GM18868 (cell line): ENCODE measurements around the gene CYTIP.
"Not testable (repeated sequence)": the region's sequence is repeated elsewhere in the genome, so short reads cannot be mapped to it uniquely, and the experiment has no call there.

Experiments used
- ATAC-seq: cut with Tn5 transposase; IDR thresholded peaks from one replicate; pipeline ENCODE4 v1.9.1; 2021; ENCODE audit warnings: mild to moderate bottlenecking, moderate library complexity; ENCODE audit not compliant: unreplicated experiment

The CYTIP gene

DNA sequence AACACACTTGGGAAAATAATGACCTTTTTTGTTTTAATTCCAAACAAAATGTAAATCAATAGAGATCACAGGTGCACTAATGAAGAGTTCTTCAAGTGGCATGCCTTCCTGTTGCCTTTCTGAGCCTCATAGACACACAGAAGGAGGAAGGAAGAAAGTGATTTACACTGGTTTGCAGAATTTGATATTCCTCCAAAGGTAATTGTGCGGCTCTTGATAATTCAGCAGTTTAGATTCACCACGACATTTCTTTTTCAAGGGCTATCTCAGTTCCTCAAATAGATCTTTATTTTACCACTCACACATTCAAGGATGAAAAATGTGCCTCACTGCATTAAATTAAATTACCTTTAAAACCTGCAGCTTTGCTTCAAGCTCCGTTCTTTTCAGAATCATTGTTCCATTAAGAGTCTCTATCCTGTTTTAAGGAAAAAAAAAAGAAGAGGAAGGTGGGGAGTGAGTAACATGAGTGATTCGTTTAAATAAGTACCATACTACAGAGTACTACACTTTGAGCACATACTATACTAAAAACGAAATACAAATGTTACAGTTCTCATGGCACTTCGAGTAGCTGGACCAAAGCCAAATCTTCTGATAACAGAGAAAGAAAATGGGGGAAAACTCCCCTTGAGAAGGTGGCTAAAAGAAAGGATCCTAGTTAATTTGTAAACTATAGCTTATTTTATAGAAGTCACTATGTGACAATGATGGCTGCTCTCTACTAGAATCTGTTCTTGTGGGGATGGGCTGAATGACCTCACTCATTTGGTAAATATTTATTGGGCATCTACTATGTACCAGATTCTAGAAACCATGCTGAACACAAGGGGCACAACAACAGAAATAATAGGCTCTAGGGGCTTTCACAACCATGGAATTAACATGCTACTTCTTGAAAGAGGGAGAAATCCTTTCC is 16.6 kb downstream of the CYTIP start:
- no peak for ATAC-seq

DNA sequence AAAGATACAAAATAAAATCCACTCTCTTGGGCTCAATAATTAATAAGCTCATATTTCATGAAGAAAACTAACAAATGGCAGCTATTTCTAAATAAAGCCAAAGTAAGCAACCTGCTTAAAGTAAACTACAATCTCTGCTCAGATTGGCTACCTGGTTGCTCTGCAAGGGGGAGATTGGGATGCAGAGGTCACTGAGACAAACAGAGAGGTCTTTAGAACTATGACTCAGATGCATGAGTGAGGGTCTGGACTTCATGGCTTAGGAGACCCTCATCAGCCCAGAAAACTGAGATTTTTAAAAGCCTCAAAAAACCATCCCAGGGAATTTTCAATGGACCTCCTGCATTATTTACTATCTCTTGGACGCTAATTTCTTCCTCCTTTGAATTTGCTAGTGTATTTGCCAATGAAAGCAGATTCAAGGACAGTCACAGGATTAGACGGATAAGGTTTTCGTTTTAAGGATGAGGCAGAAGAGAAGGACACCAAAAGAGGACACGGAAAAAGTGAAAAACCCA is 17.4 kb downstream of the CYTIP start:
- no peak for ATAC-seq

DNA sequence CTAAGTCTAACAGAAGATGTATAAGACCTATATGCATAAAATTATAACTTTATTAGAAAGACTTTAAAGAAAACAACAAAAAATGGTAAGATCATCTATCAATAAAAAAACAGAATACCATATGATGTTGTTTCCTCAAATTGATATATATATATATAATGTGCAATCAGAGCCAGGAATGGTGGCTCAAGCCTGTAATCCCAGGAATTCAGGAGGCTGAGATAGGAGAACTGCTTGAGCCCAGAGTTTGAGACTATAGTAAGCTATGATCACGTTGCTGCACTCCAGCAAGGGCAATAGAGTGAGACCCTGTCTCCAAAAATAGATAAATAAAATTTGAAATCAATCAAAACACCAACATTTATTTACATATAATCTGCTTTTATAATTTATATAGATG is 19.5 kb downstream of the CYTIP start:
- ATAC-seq: no peak

DNA sequence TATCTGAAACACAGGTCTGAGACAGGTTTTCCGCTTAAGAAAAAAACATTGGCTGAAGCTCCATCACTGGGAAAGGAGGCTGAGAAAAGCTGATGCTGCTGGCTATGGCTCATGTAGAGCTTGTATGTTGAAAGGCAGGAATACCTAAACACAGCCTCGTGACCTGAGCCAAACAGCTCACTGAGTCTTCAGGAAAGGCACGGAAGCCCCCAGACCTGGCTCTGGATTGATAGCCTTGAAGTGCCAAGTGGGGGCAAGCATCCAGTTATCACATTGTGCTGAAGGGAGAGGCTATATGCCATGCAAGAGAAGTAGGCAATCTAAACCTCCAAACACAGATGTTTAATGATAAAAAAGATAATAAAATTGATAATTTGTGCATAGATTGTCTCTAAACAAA is 21.9 kb downstream of the CYTIP start:
- ATAC-seq: no peak

- ATAC-seq: no peak
These were observed 22.5 kb downstream of the CYTIP start for GRCh38 chr2:157421331-157421944.

- peak; percentile 78 for ATAC-seq
These were observed 23.0 kb downstream of the CYTIP start for GRCh38 chr2:157420771-157421323.

GRCh38 chr2:157419031-157419575 is 24.8 kb downstream of the CYTIP start:
- ATAC-seq: no peak

- no peak for ATAC-seq
These were observed 25.6 kb downstream of the CYTIP start for GRCh38 chr2:157418239-157418641.

GRCh38 chr2:157415591-157416101 is 28.2 kb downstream of the CYTIP start:
- ATAC-seq: no peak

DNA sequence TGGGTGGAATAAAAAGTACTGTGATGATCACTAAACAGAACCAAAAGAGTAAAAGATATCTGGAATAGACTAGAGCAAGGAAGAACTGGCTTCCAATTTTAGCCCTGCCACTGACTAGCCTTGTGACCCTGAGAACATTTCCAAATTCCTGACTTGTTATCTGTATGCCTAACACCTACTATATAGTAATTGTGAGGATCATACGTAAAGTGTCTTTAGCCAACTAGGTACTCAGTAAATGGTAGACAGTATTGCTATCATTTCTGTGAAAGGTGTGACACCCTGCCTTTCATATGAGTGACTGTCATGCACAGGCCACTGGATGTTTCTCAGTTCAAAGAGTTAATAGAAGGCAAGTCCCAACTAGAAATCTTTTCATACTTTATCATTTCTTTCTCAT is 29.8 kb downstream of the CYTIP start:
- peak; percentile 32 for ATAC-seq

- peak; percentile 89 for ATAC-seq
These were observed 30.4 kb downstream of the CYTIP start for GRCh38 chr2:157413326-157414035.

DNA sequence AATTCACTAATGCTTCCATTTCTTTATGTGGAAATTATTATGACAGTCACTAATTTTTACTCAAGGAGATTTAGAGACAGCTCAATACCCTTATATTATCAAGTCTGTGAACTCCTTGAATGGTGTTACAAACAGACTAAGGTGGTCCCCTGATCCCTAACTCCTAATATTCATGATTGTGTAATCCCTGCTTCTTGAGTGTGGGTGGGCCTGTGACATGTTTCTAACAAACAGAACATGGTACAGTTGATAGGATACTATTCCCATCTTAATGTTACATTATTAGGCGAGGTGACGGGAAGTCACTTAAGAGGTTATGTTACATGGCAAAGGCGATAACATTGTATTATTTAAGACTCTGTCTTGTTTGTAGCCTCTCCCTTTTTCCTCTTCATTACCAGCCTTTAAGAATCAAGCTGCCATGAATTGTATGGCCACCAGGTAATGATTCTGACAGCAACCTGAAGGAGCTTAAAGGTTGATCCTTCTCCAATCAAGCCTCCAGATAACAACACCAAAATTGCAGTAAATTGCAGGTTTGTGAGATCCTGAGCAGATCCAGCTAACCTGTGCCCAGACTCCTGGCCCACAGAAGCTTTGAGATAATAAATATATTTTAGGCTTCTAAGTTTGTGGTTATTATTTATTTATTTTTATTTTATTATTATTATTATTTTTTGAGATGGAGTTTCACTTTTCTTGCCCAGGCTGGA is 32.1 kb downstream of the CYTIP start:
- ATAC-seq: no peak

DNA sequence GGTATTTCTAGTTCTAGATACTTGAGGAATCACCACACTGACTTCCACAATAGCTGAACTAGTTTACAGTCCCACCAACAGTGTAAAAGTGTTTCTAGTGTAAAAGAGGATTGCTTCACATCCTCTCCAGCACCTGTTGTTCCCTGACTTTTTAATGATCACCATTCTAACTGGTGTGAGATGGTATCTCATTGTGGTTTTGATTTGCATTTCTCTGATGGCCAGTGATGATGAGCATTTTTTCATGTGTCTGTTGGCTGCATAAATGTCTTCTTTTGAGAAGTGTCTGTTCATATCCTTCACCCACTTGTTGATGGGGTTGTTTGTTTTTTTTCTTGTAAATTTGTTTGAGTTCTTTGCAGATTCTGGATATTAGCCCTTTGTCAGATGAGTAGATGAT is 38.5 kb downstream of the CYTIP start:
- ATAC-seq: not testable (repeated sequence)

DNA sequence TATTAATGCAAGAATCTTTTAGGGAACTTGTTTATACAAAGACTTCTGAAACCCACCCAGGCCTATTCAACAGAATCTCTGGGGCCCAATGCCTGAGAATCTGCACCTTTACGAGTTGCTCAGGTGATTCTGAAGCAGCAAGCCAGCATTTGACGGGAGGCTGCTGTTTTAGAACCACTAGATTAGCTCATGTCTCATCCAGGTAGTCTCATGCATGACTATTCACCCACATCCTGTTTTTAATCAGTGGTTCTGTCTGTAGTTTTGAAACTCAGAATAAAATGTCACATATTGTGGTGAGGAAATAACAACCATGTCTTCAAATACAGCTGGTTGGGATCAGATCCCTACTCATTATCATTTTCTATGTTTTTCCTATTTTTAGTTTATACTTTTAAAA is 39.5 kb downstream of the CYTIP start:
- ATAC-seq: peak; percentile 100

DNA sequence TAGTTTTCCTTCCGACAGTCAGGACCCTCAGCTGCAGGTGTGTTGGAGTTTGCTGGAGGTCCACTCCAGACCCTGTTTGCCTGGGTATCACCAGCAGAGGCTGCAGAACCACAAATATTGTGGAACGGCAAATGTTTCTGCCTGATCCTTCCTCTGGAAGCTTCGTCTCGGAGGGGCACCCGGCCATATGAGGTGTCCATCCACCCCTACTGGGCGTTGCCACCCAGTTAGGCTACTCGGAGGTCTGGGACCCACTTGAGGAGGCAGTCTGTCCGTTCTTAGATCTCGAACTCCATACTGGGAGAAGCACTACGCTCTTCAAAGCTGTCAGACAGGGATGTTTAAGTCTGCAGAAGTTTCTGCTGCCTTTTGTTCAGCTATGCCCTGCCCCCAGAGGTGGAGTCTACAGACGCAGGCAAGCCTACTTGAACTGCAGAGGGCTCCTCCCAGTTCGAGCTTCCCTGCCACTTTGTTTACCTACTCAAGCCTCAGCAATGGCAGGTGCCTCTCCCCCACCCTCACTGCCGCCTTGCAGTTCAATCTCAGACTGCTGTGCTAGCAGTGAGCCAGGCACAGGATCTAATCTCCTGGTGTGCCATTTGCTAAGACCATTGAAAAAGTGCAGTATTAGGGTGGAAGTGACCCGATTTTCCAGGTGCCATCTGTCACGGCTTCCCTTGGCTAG is 40.9 kb downstream of the CYTIP start:
- not testable (repeated sequence) for ATAC-seq

GRCh38 chr2:157395811-157396210 is 48.1 kb downstream of the CYTIP start:
- no peak for ATAC-seq

GRCh38 chr2:157394928-157395327 is 49.0 kb downstream of the CYTIP start:
- no peak for ATAC-seq

DNA sequence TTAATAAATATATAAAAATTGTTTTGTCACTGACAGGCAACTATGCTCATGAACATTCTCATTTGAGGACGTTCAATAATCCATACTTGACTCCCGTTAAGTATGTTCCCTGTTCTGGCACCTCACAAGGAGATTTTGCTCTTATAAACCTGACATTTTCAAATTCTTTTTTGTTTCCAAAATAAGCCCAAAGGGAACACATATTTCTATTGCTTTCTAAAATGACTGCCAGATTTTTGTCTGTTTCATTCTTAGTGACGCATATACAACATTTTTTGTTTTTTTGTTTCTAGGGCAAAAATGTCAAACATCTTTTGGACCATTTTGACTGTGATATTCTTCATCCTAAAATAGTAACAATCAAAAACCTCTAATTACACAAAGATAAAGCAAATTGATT is 50.5 kb downstream of the CYTIP start:
- ATAC-seq: no peak

DNA sequence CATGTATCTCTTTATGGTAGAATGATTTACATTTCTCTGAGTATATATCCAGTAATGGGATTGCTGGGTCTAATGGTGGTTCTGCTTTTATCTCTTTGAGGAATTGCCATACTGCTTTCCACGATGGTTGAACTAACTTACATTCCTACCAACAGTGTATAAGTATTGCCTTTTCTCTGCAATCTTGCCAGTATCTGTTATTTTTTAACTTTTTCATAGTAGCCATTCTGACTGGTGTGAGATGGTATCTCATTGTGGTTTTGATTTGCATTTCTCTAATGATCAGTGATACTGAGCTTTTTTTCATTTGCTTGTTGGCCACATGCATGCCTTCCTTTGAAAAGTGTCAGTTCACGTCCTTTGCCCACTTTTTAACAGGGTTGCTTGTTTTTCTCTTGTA is 55.1 kb downstream of the CYTIP start:
- ATAC-seq: no peak
